GM19463 (cell line): Measurements from ENCODE around the gene SLC9A8.
"Not testable (repeated sequence)": the region's sequence is repeated elsewhere in the genome, so short reads cannot be mapped to it uniquely, and the experiment has no call there.

ENCODE experiments used
- ATAC-seq: cut with Tn5 transposase; IDR thresholded peaks from one replicate; pipeline ENCODE4 v1.9.1; 2021; ENCODE audit warnings: mild to moderate bottlenecking, moderate library complexity; ENCODE audit not compliant: unreplicated experiment

SLC9A8 gene

GRCh38 chr20:49850463-49851230, 38.0 kb downstream of the SLC9A8 start:
- ATAC-seq = no peak

DNA sequence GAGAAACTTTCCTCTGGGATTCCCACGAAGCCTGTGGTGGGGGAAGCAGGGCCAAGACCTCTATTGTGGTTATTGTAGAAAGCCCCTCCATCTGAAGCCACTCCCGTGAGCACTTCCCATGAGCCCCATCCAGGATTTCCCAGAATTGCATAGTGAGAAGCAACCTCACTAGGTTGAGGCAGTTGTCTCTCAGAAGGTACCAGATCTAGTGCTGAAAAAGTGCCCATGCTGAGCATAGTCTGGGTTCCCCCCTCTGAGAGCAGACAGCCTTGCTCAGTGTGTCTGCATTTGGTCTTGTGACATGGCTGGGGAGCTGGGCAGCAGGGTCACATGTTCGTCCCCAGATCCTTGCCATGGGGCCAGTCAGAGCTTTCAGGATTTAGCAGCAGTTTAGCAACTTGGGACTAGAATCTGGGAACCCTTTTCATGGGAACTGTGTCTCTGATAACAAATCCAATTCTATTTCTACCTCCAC, 38.6 kb downstream of the SLC9A8 start:
- no peak for ATAC-seq

GRCh38 chr20:49851991-49852390, 39.4 kb downstream of the SLC9A8 start:
- no peak for ATAC-seq

GRCh38 chr20:49852522-49853080, 40.0 kb downstream of the SLC9A8 start:
- no peak for ATAC-seq

DNA sequence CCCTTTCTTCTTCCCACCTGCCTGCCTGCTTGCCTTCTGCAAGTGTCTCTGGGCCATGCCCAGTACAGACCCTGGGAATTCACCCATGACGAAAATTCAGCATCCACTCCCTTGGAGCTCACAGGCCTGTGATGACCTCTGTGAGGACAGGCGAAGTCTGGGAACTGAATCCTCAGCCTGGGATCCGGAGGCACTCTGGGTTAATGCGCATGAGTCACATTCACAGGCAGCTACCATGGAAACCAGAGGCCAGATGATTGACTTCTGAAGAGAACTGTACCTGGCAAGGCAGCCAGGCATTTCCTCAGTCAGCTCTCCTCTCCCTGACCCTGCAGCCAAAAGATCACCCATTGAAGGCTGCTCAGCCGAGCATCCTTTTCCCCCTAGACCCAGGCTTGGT, 41.0 kb downstream of the SLC9A8 start:
- no peak for ATAC-seq

GRCh38 chr20:49854190-49854875, 41.7 kb downstream of the SLC9A8 start:
- no peak for ATAC-seq

GRCh38 chr20:49856904-49857303, 44.3 kb downstream of the SLC9A8 start:
- no peak for ATAC-seq

DNA sequence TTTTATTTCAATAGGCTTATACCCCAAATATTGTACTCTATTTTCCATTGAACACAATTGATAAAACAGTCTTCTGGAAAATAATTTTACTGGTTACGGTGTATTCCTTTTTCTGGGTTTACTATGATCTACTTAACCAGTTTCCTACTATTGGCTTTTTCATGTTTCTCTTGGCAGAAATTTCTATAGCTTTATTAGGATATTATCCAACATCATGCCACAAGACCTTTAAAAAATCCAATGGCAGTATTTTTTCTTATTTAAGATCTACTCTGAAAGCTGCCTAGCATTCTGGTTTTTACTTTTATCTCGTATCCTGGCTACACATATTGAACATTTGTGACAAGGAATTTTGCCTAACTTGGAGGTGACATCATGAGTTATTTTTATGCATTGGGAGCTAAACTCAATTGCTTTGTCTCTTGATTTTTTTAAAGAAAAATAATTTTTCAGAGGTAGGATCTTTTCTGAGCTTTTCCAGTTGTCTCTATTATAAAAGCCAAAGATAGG, 45.5 kb downstream of the SLC9A8 start:
- ATAC-seq = no peak

- no peak for ATAC-seq
Measured at GRCh38 chr20:49859011-49859410, 46.4 kb downstream of the SLC9A8 start.

GRCh38 chr20:49859807-49860206, 47.2 kb downstream of the SLC9A8 start:
- ATAC-seq = no peak

GRCh38 chr20:49861232-49861631, 48.6 kb downstream of the SLC9A8 start:
- ATAC-seq = not testable (repeated sequence)

DNA sequence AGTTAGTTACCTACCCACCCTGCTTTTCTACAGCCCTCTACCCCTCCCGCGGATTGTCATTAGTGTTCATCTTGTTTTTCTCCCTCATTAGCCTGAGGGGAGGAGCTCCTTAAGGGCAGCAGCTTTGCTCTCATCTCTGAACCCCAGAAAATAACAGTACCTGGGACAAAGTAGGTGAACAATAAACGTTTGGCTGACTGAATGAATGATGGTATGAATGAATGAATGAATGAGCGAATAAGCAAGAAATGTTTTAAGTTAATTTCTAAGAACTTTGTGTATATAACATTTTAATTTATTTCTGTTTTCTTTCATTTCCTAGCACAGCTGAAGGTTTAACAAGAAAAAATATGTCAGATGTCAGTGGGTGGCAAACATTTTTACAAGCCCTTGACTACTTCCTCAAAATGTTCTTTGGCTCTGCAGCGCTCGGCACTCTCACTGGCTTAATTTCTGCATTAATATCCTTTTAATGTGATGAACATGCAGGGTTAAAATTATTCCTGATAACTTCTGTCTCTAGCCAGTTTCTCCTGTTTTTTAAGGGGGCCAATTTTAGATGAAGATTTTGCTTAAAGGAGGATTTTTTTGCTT, 50.1 kb downstream of the SLC9A8 start:
- ATAC-seq = no peak

DNA sequence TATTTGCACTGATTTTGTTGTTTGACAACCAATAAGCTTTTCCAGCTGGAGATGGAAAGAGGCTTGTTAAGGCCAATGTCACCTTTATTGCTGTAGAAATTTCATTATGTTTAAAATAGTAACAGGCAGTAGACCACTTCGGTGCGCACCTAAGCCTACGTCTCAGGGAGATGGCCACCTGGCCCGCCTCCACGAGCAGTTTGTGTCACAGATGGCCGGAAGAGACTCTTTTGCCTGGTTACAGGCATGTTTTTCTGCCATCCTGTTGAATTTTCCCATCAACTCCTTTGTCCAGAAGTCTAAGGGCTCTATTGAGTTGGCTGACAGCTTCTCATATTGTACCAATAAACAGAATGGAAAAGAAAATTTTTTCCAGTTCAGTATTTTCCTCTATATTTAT, 51.0 kb downstream of the SLC9A8 start:
- no peak for ATAC-seq

GRCh38 chr20:49865559-49865958, 52.9 kb downstream of the SLC9A8 start:
- no peak for ATAC-seq

DNA sequence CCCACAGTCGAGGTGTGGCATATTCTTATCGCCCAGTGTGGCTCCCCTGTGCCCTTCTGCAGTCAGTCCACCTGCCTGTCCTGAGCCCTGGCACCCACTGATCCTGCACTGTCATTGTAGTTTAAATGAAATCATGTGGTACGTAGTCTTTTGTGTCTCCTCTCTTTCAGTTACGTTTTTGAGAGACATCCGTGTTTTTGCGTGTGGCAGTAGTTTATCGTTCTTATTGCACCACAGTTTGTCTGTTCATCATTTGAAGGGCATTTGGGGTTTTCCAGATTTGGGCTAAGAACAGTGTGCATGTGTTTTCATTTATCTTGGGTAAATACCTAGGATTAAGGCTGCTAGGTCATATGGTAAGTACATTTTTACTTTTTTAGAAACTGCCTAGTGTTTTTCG, 53.4 kb downstream of the SLC9A8 start:
- ATAC-seq = no peak

DNA sequence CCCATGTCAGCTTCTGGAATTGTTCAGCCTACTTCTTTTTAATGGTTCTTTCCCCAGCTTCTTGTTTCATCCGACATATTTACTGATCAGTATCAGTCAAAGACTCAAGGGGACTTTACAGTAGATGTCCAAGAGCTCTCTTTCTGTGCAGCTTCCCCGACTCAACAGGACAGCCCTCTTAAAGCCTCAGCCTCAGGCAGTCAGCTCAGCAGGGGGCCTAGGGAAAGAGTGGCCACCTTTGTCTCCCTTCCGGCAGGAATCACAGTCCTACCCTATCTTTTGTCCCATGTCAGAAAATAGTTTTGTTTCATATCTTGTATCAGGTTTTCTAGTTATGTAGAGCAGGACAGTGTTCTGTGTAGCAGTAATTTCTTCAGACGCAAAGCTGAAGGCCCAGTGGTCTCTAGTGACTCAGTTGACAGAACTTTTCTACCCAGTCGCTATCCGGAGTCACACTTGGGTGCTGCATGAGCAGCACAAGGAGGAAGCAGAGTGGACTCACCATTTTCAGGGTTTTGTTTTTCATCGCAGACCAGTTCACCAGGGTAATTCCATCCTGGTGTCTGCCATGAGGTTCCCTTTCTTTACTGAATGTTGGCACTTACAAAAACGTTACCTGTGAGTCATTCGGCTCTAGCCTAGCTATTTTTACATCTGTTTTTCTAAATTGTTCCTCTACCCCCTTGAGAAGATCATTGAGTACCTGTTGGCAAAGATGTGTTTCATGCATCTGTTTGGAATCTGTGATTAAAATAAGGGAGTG, 55.0 kb downstream of the SLC9A8 start:
- no peak for ATAC-seq

- no peak for ATAC-seq
Measured at GRCh38 chr20:49868538-49868937, 55.9 kb downstream of the SLC9A8 start.

- no peak for ATAC-seq
Measured at GRCh38 chr20:49868964-49869363, 56.3 kb downstream of the SLC9A8 start.

- no peak for ATAC-seq
Measured at GRCh38 chr20:49870261-49870660, 57.6 kb downstream of the SLC9A8 start.

DNA sequence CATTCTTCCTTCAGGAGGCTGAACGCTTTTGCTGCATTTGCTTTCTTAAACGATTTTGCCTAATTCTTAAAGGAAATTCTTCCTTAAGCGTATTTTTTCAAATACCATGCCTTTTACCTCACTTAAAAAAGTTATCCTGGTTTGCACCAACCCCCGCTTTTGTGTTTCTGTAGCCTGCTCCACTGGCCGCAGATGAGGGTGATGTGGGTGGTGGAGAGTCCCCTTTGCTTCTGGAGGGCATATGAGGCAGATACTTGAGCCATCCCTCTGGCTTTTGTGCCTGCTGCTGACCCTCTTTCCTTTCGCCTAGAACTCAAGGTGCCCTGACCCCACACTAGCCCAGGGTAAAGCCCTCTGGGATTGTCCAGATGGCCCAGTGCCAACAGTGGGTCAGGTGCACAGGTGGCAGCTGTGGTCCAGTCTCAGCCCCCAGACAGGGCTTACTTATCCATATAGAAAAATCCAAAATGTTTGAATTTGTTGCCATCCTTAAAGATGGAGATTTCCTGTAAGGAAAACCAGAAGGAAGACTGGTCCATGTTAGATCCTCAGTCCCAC, 58.8 kb downstream of the SLC9A8 start:
- ATAC-seq = no peak
